ENCODE measurements around the gene OSMR.

Gene OSMR

DNA sequence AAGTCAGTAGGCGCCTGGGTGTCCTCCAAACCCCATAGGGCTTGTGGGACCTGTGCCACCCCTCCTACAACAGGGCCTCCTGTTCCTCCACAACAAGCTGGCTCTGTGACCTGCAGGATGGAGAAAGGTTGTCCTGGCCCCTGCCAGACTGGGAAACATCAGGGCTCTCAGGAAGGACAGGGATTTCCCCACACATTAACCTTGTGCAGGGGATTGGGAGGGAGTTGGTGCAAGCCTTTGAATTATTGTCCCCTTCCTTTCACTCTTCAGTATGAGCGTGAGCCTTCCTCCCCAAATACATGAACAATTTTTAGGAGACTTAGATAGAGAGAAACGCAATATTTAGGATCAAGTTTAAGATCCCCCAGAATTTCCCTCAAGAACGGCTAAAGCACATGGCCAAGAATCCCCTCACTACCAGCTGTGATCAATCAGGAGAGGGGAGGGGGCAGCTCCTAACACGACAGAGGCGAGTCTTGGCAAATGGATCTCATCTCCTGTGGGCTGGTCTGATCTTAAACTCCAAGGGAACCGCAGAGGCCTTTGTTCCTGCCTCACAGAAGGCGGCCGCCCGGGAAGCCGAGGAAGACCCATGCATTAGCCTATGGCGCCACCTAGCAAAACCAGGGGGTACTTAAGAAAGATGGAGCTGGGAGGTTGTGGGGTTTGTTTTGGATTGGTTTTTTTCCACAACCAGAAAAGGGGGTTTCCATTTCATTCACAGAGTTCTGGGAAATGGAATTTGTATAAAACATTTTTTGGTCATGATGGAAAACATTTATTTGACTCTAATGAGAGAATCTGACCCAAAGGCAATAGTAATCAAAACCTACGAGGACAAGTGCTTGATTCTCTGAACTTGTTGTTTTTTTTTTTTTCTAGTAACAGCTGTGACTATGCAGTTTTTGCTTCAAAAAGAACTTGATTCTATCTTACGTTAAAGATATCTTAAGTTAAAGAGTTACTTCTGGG is 36.1 kb upstream of the OSMR start:
- Histone ChIP-seq H3K9ac (ENCODE audit: low read length) (no peak overlapping the region), H3K36me3 (ENCODE audit: control insufficient read depth, insufficient read depth, low read length) (no peaks in the 10 kb centered on the region), H3K4me1 (ENCODE audit: control insufficient read depth, insufficient read depth, low read length) (peaks cover 8% of the 10 kb centered on the region), H3K27ac (ENCODE audit: low read depth, low read length) (no peak overlapping the region), H3K9me3 (ENCODE audit: control insufficient read depth, insufficient read depth, low read depth, low read length) (0 out of 2 replicates have a peak, but pooled peaks cover 3% of the 10 kb centered on the region), H3K4me3 (ENCODE audit: low read depth, low read length) (no peak overlapping the region), H3K27me3 (ENCODE audit: control insufficient read depth, insufficient read depth, low read length) (0 out of 2 replicates have a peak, but pooled peaks cover 6% of the 10 kb centered on the region)

DNA sequence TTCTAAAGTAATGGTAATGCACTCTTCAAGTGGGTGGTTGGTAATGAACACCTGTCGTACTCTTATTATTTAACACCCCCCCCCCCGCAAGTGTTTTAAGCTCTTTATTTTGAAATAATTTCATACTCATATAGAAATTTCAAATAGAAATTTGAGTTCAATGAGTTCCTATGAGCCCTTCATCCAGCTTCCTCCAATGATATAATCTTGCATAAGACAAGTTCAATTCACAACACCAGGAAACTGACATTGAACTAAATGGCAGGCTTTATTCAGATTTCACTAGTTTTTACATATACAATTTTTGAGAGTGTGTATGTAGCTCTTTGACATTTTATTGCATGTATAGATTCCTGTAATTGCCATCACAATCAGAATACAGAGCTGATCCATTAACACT is 30.9 kb upstream of the OSMR start:
- Histone ChIP-seq H3K36me3 (ENCODE audit: control insufficient read depth, insufficient read depth, low read length) (no peaks in the 10 kb centered on the region), H3K27ac (ENCODE audit: low read depth, low read length) (no peak overlapping the region), H3K9me3 (ENCODE audit: control insufficient read depth, insufficient read depth, low read depth, low read length) (no peaks in the 10 kb centered on the region), H3K4me3 (ENCODE audit: low read depth, low read length) (no peak overlapping the region), H3K4me1 (ENCODE audit: control insufficient read depth, insufficient read depth, low read length) (0 out of 2 replicates have a peak, but pooled peaks cover 5% of the 10 kb centered on the region), H3K9ac (ENCODE audit: low read length) (no peak overlapping the region), H3K27me3 (ENCODE audit: control insufficient read depth, insufficient read depth, low read length) (no peaks in the 10 kb centered on the region)

DNA sequence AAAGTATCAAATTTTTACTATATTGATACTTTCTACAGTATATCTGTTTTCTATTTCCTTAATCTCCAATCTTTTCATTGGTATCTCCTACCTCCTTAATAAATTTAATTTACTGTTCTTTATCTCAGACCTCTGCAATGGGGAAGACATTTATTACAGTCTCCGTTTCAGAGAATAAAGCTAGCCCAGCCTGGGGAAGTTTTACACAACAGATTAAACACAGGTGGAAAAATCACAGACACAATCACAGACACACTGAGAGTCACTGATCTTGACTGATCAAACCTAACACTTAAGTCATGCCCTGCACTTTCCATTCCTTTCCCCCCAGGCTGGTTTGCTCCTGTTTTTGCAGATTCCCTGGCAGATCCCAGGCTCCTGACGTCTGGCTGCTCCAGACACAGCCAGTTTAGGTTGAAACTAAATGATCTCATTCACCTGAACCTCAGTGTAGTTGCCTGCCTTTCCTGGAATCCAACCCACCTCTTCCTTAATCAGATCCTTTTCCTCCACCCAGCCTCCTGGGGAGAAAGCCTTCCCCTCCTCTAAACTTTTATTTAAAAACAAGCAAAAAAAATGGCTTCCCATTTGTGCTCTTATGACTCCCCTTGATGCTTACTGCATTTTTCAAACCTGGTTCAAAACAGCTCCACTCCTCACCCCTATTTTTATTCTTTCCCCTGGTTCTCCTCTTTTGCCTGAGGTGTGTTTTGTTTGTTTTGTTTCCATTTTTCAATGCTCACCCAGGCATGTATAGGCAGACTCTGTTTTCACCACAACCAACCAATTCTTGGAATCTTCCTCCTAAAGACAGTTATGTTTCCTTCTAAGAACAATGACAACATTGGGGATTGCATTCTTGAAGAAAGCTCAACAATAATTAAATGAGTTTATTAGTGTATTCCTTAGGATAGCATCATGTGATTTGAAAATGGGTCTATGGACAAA is 29.5 kb upstream of the OSMR start:
- Histone ChIP-seq H3K4me3 (ENCODE audit: low read depth, low read length) (no peak overlapping the region), H3K9ac (ENCODE audit: low read length) (no peak overlapping the region), H3K36me3 (ENCODE audit: control insufficient read depth, insufficient read depth, low read length) (no peaks in the 10 kb centered on the region), H3K27ac (ENCODE audit: low read depth, low read length) (no peak overlapping the region), H3K4me1 (ENCODE audit: control insufficient read depth, insufficient read depth, low read length) (0 out of 2 replicates have a peak, but pooled peaks cover 5% of the 10 kb centered on the region), H3K9me3 (ENCODE audit: control insufficient read depth, insufficient read depth, low read depth, low read length) (no peaks in the 10 kb centered on the region), H3K27me3 (ENCODE audit: control insufficient read depth, insufficient read depth, low read length) (no peaks in the 10 kb centered on the region)

DNA sequence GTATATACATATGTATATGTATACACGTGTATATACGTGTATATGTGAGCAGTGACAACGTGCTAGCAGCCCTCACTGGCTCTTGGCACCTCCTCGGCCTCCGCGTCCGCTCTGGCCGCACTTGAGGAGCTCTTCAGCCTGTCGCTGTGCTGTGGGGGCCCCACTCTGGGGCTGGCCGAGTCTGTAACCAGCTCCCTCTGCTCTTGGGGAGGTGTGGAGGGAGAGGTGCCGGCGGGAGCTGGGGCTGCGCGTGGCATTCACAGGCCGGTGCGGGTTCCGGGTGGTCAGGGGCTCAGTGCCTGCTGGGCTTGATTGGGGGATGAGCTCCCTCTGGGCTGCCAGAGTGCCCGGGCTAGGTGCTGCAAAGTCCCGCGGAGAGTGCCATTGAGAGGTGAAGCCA is 24.1 kb upstream of the OSMR start:
- H3K4me1 ChIP-seq (ENCODE audit: control insufficient read depth, insufficient read depth, low read length): 0 out of 2 replicates have a peak, but pooled peaks cover under 1% of the 10 kb centered on the region
- no peaks in the 10 kb centered on the region for H3K27me3 ChIP-seq (ENCODE audit: control insufficient read depth, insufficient read depth, low read length)
- no peak overlapping the region for H3K4me3 ChIP-seq (ENCODE audit: low read depth, low read length)
- no peak overlapping the region for H3K9ac ChIP-seq (ENCODE audit: low read length)
- no peak overlapping the region for H3K27ac ChIP-seq (ENCODE audit: low read depth, low read length)
- H3K36me3 ChIP-seq (ENCODE audit: control insufficient read depth, insufficient read depth, low read length): no peaks in the 10 kb centered on the region
- H3K9me3 ChIP-seq (ENCODE audit: control insufficient read depth, insufficient read depth, low read depth, low read length): peaks cover 5% of the 10 kb centered on the region; the same call in 1 of the 2 replicates

DNA sequence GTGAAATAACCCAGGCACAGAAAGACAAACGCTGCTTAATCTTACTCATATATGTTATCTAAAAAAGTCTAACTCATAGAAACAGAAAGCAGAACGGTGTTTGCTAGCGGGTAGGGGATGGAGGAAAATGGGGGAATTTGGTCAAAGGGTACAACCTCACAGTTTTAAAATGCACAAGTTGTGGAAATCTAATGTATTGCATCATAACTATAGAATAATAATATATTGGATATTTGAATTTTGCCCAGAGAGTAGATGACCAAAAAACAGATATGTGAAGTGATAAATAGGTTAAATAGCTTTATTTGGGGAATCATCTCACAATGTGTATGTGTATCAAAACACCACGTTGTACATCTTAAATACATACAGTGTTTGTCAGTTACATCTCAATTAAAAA is 22.3 kb upstream of the OSMR start:
- Histone ChIP-seq H3K4me3 (ENCODE audit: low read depth, low read length) (no peak overlapping the region), H3K27me3 (ENCODE audit: control insufficient read depth, insufficient read depth, low read length) (no peaks in the 10 kb centered on the region), H3K4me1 (ENCODE audit: control insufficient read depth, insufficient read depth, low read length) (no peaks in the 10 kb centered on the region), H3K27ac (ENCODE audit: low read depth, low read length) (no peak overlapping the region), H3K9ac (ENCODE audit: low read length) (no peak overlapping the region), H3K9me3 (ENCODE audit: control insufficient read depth, insufficient read depth, low read depth, low read length) (peaks cover 5% of the 10 kb centered on the region; the same call in 1 of the 2 replicates), H3K36me3 (ENCODE audit: control insufficient read depth, insufficient read depth, low read length) (no peaks in the 10 kb centered on the region)

DNA sequence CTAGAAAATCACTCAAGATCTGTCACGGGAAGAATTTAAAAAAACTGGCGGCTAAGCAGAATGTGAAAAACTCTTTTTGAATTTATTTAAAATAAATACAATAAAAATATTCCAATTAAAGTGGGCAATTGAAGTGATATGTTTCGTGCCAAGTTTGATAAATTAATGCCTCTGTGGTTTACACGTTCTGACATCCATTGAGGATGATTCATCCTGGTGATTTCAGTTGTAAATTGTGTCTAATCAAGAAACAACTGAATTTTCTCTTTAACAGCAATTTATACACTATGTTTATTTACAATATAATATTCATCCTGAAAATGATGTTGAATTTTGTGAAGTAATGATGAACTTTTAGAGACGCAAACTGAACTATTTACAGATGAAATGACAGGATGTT is 21.0 kb upstream of the OSMR start:
- Histone ChIP-seq H3K27ac (ENCODE audit: low read depth, low read length) (no peak overlapping the region), H3K27me3 (ENCODE audit: control insufficient read depth, insufficient read depth, low read length) (no peaks in the 10 kb centered on the region), H3K9ac (ENCODE audit: low read length) (no peak overlapping the region)

DNA sequence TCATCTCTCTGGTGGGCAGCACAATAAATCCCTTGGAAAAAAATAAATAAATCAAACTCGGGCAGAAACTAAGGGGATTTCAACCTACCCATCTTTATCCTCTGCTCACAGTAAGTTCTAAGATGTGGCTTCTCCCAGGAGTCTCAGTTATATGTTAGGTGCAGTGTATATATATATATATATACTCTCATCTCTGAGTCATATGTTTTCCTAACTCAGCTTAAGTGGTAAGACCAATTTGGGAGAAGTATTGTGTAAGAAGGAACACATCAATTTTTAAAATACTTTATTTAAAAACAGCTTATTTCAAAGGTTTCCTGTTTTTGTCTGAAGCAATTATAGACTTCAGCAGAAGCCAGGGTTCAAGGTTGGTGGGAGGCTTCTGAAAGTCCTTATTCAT is 20.3 kb upstream of the OSMR start:
- H3K4me3 ChIP-seq (ENCODE audit: low read depth, low read length): no peak overlapping the region
- H3K9ac ChIP-seq (ENCODE audit: low read length): no peak overlapping the region
- H3K36me3 ChIP-seq (ENCODE audit: control insufficient read depth, insufficient read depth, low read length): no peaks in the 10 kb centered on the region
- no peaks in the 10 kb centered on the region for H3K27me3 ChIP-seq (ENCODE audit: control insufficient read depth, insufficient read depth, low read length)
- peaks cover 5% of the 10 kb centered on the region; the same call in 1 of the 2 replicates for H3K9me3 ChIP-seq (ENCODE audit: control insufficient read depth, insufficient read depth, low read depth, low read length)
- H3K27ac ChIP-seq (ENCODE audit: low read depth, low read length): no peak overlapping the region
- no peaks in the 10 kb centered on the region for H3K4me1 ChIP-seq (ENCODE audit: control insufficient read depth, insufficient read depth, low read length)

More for the DNA sequence above, 21.0 kb upstream of the OSMR start:
- no peaks in the 10 kb centered on the region for H3K4me1 ChIP-seq (ENCODE audit: control insufficient read depth, insufficient read depth, low read length)
- H3K4me3 ChIP-seq (ENCODE audit: low read depth, low read length): no peak overlapping the region
- H3K9me3 ChIP-seq (ENCODE audit: control insufficient read depth, insufficient read depth, low read depth, low read length): peaks cover 5% of the 10 kb centered on the region; the same call in 1 of the 2 replicates
- no peaks in the 10 kb centered on the region for H3K36me3 ChIP-seq (ENCODE audit: control insufficient read depth, insufficient read depth, low read length)

DNA sequence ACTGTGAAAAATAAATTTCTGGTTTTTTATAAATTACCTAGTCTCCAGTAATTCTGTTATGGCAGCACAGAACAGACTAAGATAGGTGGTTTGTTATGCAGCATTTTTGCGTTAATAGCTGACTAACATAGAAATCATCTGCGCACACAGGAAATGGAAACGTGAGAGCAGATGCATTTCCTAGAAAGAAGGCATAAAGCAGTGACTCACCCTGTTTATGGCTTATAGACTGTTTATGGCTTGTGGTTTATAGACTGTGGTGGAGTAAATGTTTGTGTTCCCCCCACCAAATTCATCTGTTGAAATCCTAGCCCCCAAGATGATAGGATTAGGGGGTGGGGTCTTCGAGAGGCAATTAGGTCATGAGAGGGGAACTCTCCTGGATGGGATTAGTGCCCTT is 18.3 kb upstream of the OSMR start:
- Histone ChIP-seq H3K9me3 (ENCODE audit: control insufficient read depth, insufficient read depth, low read depth, low read length) (peaks cover 5% of the 10 kb centered on the region; the same call in 1 of the 2 replicates), H3K27ac (ENCODE audit: low read depth, low read length) (no peak overlapping the region), H3K4me3 (ENCODE audit: low read depth, low read length) (no peak overlapping the region), H3K9ac (ENCODE audit: low read length) (no peak overlapping the region), H3K27me3 (ENCODE audit: control insufficient read depth, insufficient read depth, low read length) (no peaks in the 10 kb centered on the region), H3K36me3 (ENCODE audit: control insufficient read depth, insufficient read depth, low read length) (no peaks in the 10 kb centered on the region), H3K4me1 (ENCODE audit: control insufficient read depth, insufficient read depth, low read length) (no peaks in the 10 kb centered on the region)

DNA sequence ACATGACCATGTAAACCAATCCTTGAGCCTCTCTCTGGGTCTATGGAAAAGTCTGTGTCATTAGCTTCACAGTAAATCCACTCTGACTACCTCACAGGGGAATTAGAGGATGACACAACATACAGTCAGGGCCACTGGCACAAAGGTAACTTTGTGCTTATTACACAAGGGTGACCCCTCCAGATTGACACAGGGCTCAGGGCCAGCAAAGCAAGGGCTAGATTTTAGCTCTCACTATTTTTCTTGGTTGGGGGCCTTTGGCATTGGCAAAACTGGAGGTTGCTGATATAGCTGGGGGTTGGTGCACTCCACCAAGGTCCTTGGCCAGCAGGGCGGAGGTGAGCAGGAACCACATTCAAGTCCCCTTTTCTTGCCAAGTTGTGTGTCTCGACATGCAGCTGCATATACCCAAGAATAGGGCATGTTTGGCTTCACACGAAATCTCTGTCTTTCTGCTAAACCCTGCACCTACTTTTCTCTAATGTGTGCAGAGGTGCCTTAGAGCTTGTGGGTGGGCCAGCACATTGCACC is 15.2 kb upstream of the OSMR start:
- Histone ChIP-seq H3K36me3 (ENCODE audit: control insufficient read depth, insufficient read depth, low read length) (no peaks in the 10 kb centered on the region), H3K4me1 (ENCODE audit: control insufficient read depth, insufficient read depth, low read length) (no peaks in the 10 kb centered on the region), H3K27me3 (ENCODE audit: control insufficient read depth, insufficient read depth, low read length) (no peaks in the 10 kb centered on the region), H3K4me3 (ENCODE audit: low read depth, low read length) (no peak overlapping the region), H3K9ac (ENCODE audit: low read length) (no peak overlapping the region), H3K27ac (ENCODE audit: low read depth, low read length) (no peak overlapping the region), H3K9me3 (ENCODE audit: control insufficient read depth, insufficient read depth, low read depth, low read length) (no peaks in the 10 kb centered on the region)

DNA sequence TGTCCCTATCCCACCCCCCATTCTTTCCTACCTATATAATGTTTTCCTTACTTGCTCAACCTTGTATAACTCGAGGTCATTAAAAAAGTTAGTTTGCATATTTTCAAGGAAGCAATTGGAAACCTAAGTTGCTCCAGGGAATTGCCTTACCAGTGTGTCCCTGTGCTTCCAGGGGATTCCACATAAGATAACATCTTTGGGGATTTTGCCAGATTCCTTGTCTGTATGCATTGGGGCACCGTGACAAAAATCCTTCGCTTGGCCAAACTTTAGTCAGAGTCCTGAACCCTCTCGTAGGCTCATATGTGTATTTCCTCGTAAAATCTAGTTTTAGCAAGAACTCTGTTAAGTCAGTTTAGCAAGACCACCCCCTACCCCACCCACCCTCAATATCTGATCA is 14.7 kb upstream of the OSMR start:
- Histone ChIP-seq H3K4me3 (ENCODE audit: low read depth, low read length) (no peak overlapping the region), H3K9me3 (ENCODE audit: control insufficient read depth, insufficient read depth, low read depth, low read length) (no peaks in the 10 kb centered on the region), H3K27me3 (ENCODE audit: control insufficient read depth, insufficient read depth, low read length) (no peaks in the 10 kb centered on the region), H3K4me1 (ENCODE audit: control insufficient read depth, insufficient read depth, low read length) (no peaks in the 10 kb centered on the region), H3K27ac (ENCODE audit: low read depth, low read length) (no peak overlapping the region), H3K9ac (ENCODE audit: low read length) (no peak overlapping the region), H3K36me3 (ENCODE audit: control insufficient read depth, insufficient read depth, low read length) (no peaks in the 10 kb centered on the region)
